SK-N-SH (cell line): ENCODE measurements around the gene SAE1. TPM values are rescaled to one million over a fixed set of nuclear protein-coding genes. Genes with fewer than 3 reads are reported as not detected.

Experiments
- CTCF ChIA-PET: fragments of 300-600, 350-600 bp; formaldehyde crosslinking; extraction: SDS; loops from one replicate; lab custom pipeline; 2021; lab: Yijun Ruan, JAX
- POLR2A ChIA-PET: fragments of 350-600 bp; sonication (Branson Sonifier 250); formaldehyde crosslinking; extraction: SDS; loops from one replicate; lab custom pipeline; 2020; ENCODE audit warnings: antibody characterized with exemption, inconsistent platforms; lab: Yijun Ruan, JAX
- DNase-seq: peaks from one replicate; pipeline ENCODE4 v3.0.0; 2012
- H2AFZ ChIP-seq: fragments of 200-600 bp; sonication (generic); 2 replicates; pipeline ENCODE4 v1.8.1; 2016; ENCODE audit warnings: antibody characterized with exemption, mild to moderate bottlenecking, low read depth
- H3F3A ChIP-seq: fragments of 200-600 bp; sonication (generic); replicated peaks from 2 replicates; pipeline ENCODE3; 2016; ENCODE audit warnings: antibody characterized with exemption, mild to moderate bottlenecking; ENCODE audit not compliant: insufficient read depth
- H3K27ac ChIP-seq, 2 experiments: fragments of 200-500 bp in 1 of 2; fragments of 200-600 bp in 1 of 2; sonication (Bioruptor generic) in 1 of 2; sonication (generic), shearing (Covaris generic) in 1 of 2; 2 replicates each; pipeline versions ENCODE4 v1.5.1 to v1.6.1; 2014 to 2016; ENCODE audit warnings: low read depth in 2 of 2, inconsistent platforms in 1 of 2, low read length in 1 of 2, mild to moderate bottlenecking in 1 of 2, mixed read lengths in 1 of 2
- H3K27me3 ChIP-seq: fragments of 200-600 bp; sonication (generic), shearing (Covaris generic); 2 replicates; pipeline ENCODE4 v1.6.1; 2016; ENCODE audit warnings: mixed run types; ENCODE audit not compliant: insufficient read depth
- H3K36me3 ChIP-seq, 2 experiments: fragments of 200-500 bp in 1 of 2; fragments of 200-600 bp in 1 of 2; sonication (Bioruptor generic) in 1 of 2; sonication (generic) in 1 of 2; replicated peaks in 1 of 2; 2 replicates each; pipeline versions ENCODE3 to v1.5.1; 2014 to 2016; ENCODE audit warnings: low read length in 1 of 2, mild to moderate bottlenecking in 1 of 2; ENCODE audit not compliant: insufficient read depth in 2 of 2, control insufficient read depth in 1 of 2
- H3K4me1 ChIP-seq, 2 experiments: fragments of 200-500 bp in 1 of 2; fragments of 200-600 bp in 1 of 2; sonication (Bioruptor generic) in 1 of 2; sonication (generic), shearing (Covaris generic) in 1 of 2; 2 replicates each; pipeline versions ENCODE4 v1.5.1 to v1.6.1; 2014 to 2016; ENCODE audit warnings: low read depth in 1 of 2, low read length in 1 of 2, mixed run types in 1 of 2; ENCODE audit not compliant: insufficient read depth in 2 of 2, control insufficient read depth in 1 of 2
- H3K4me2 ChIP-seq: fragments of 200-600 bp; sonication (generic), shearing (Covaris generic); 2 replicates; pipeline ENCODE4 v1.6.1; 2017; ENCODE audit warnings: mixed run types
- H3K4me3 ChIP-seq, 2 experiments: fragments of 200-500 bp in 1 of 2; fragments of 200-600 bp in 1 of 2; sonication (Bioruptor generic) in 1 of 2; sonication (generic), shearing (Covaris generic) in 1 of 2; 2 replicates each; pipeline versions ENCODE4 v1.5.1 to v1.8.1; 2014 to 2016; ENCODE audit warnings: low read depth in 2 of 2, inconsistent platforms in 1 of 2, low read length in 1 of 2, mild to moderate bottlenecking in 1 of 2, mixed read lengths in 1 of 2, moderate library complexity in 1 of 2
- H3K79me2 ChIP-seq: fragments of 200-600 bp; sonication (generic); 2 replicates; pipeline ENCODE4 v1.8.1; 2017; ENCODE audit warnings: mild to moderate bottlenecking; ENCODE audit not compliant: insufficient read depth
- H3K9ac ChIP-seq: fragments of 200-600 bp; sonication (generic); 2 replicates; pipeline ENCODE4 v1.6.1; 2017; ENCODE audit warnings: mixed run types
- H3K9me2 ChIP-seq: fragments of 200-600 bp; sonication (generic); 2 replicates; pipeline ENCODE4 v1.6.1; 2017; ENCODE audit warnings: mixed run types
- H3K9me3 ChIP-seq: fragments of 200-600 bp; sonication (generic); 2 replicates; pipeline ENCODE4 v1.6.1; 2017; ENCODE audit warnings: mixed run types, mild to moderate bottlenecking, moderate library complexity
- H4K20me1 ChIP-seq: fragments of 200-600 bp; sonication (generic); 2 replicates; pipeline ENCODE4 v1.6.1; 2017; ENCODE audit warnings: mild to moderate bottlenecking, mixed run types; ENCODE audit not compliant: insufficient read depth
- CHD2 ChIP-seq: fragments of 150-350 bp; IDR thresholded peaks from 2 replicates; pipeline ENCODE4 v1.6.1; 2018; ENCODE audit warnings: low read length; ENCODE audit not compliant: partially characterized antibody
- EP300 ChIP-seq, 2 experiments: IDR thresholded peaks; 2 replicates each; pipeline versions ENCODE4 v1.4.0 to v1.6.1; 2012; ENCODE audit warnings: borderline replicate concordance in 1 of 2, low read depth in 1 of 2, low read length in 1 of 2
- FOSL2 ChIP-seq: IDR thresholded peaks from 2 replicates; pipeline ENCODE4 v1.4.0; 2012; ENCODE audit warnings: low read depth, mild to moderate bottlenecking, moderate library complexity, borderline replicate concordance
- POLR2AphosphoS5 ChIP-seq: IDR thresholded peaks from 2 replicates; pipeline ENCODE4 v1.6.1; 2012; ENCODE audit warnings: low read depth, low read length
- RAD21 ChIP-seq: IDR thresholded peaks from 2 replicates; pipeline ENCODE4 v1.6.1; 2012; ENCODE audit warnings: mild to moderate bottlenecking, low read length
- RCOR1 ChIP-seq: fragments of 150-350 bp; IDR thresholded peaks from 2 replicates; pipeline ENCODE4 v1.6.1; 2017; ENCODE audit warnings: antibody characterized with exemption, low read length
- polyA plus RNA-seq, 3 experiments: library from polyadenylated mRNA; depleted of rRNA; stranded (reverse); fragments of >200 nt; gene quantifications; 2 replicates each; pipeline ENCODE4 v1.2.3, GENCODE V29; 2012
- TF ChIP-seq, protein P1 (sequence below): fragments of 200-600 bp; sonication (generic); IDR thresholded peaks from 2 replicates; pipeline ENCODE4 v1.6.1; 2017; ENCODE audit warnings: antibody characterized with exemption, mild to moderate bottlenecking, moderate library complexity
- TF ChIP-seq, protein P2 (sequence below): IDR thresholded peaks from 2 replicates; pipeline ENCODE4 v1.6.1; 2012; ENCODE audit warnings: mild to moderate bottlenecking, low read depth, low read length, moderate library complexity
- TF ChIP-seq, protein P3 (sequence below): IDR thresholded peaks from 2 replicates; pipeline ENCODE4 v1.4.0; 2012; ENCODE audit warnings: low read depth
- TF ChIP-seq, protein P4 (sequence below): fragments of 150-350 bp; IDR thresholded peaks from 2 replicates; pipeline ENCODE4 v1.6.1; 2017; ENCODE audit warnings: antibody characterized with exemption, low read length, low read depth, borderline replicate concordance
- TF ChIP-seq, protein P5 (sequence below): IDR thresholded peaks from 2 replicates; pipeline ENCODE4 v1.4.0; 2012; ENCODE audit warnings: low read depth, borderline replicate concordance

SAE1 gene
- polyA plus RNA-seq, 1 of the 3 experiments (the other 2 are of a cell fraction) = 123 TPM

DNA sequence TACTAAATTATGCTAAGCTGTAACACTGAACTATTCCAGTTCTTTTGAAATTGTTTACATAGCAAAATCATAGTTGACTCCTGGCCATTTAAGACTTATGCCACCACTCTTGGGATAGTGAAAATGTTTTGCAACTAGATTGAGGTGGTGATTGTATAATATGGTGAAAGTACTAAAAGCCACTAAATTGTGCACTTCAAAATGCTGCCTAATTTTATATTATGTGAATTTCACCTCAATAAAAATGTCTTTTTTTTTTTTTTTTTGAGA lies 5.0 kb upstream of the SAE1 start:
- TF ChIP-seq EP300 (IDR thresholded peaks at IDR 0.05; ENCODE audit: borderline replicate concordance in 1 of 2, low read depth in 1 of 2, low read length in 1 of 2) = no peak
- TF ChIP-seq RAD21 = no peak
- TF ChIP-seq, protein P1, sequence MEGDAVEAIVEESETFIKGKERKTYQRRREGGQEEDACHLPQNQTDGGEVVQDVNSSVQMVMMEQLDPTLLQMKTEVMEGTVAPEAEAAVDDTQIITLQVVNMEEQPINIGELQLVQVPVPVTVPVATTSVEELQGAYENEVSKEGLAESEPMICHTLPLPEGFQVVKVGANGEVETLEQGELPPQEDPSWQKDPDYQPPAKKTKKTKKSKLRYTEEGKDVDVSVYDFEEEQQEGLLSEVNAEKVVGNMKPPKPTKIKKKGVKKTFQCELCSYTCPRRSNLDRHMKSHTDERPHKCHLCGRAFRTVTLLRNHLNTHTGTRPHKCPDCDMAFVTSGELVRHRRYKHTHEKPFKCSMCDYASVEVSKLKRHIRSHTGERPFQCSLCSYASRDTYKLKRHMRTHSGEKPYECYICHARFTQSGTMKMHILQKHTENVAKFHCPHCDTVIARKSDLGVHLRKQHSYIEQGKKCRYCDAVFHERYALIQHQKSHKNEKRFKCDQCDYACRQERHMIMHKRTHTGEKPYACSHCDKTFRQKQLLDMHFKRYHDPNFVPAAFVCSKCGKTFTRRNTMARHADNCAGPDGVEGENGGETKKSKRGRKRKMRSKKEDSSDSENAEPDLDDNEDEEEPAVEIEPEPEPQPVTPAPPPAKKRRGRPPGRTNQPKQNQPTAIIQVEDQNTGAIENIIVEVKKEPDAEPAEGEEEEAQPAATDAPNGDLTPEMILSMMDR = no peak
- TF ChIP-seq, protein P2, sequence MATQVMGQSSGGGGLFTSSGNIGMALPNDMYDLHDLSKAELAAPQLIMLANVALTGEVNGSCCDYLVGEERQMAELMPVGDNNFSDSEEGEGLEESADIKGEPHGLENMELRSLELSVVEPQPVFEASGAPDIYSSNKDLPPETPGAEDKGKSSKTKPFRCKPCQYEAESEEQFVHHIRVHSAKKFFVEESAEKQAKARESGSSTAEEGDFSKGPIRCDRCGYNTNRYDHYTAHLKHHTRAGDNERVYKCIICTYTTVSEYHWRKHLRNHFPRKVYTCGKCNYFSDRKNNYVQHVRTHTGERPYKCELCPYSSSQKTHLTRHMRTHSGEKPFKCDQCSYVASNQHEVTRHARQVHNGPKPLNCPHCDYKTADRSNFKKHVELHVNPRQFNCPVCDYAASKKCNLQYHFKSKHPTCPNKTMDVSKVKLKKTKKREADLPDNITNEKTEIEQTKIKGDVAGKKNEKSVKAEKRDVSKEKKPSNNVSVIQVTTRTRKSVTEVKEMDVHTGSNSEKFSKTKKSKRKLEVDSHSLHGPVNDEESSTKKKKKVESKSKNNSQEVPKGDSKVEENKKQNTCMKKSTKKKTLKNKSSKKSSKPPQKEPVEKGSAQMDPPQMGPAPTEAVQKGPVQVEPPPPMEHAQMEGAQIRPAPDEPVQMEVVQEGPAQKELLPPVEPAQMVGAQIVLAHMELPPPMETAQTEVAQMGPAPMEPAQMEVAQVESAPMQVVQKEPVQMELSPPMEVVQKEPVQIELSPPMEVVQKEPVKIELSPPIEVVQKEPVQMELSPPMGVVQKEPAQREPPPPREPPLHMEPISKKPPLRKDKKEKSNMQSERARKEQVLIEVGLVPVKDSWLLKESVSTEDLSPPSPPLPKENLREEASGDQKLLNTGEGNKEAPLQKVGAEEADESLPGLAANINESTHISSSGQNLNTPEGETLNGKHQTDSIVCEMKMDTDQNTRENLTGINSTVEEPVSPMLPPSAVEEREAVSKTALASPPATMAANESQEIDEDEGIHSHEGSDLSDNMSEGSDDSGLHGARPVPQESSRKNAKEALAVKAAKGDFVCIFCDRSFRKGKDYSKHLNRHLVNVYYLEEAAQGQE = no peak
- no peak for TF ChIP-seq FOSL2
- TF ChIP-seq, protein P3, sequence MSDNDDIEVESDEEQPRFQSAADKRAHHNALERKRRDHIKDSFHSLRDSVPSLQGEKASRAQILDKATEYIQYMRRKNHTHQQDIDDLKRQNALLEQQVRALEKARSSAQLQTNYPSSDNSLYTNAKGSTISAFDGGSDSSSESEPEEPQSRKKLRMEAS = no peak
- TF ChIP-seq POLR2AphosphoS5 = no peak
- no peak for TF ChIP-seq RCOR1
- no peak for TF ChIP-seq CHD2
- TF ChIP-seq, protein P4, sequence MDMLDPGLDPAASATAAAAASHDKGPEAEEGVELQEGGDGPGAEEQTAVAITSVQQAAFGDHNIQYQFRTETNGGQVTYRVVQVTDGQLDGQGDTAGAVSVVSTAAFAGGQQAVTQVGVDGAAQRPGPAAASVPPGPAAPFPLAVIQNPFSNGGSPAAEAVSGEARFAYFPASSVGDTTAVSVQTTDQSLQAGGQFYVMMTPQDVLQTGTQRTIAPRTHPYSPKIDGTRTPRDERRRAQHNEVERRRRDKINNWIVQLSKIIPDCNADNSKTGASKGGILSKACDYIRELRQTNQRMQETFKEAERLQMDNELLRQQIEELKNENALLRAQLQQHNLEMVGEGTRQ = no peak
- TF ChIP-seq, protein P5, sequence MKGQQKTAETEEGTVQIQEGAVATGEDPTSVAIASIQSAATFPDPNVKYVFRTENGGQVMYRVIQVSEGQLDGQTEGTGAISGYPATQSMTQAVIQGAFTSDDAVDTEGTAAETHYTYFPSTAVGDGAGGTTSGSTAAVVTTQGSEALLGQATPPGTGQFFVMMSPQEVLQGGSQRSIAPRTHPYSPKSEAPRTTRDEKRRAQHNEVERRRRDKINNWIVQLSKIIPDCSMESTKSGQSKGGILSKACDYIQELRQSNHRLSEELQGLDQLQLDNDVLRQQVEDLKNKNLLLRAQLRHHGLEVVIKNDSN = no peak
- TF ChIP-seq, all 33 proteins: peak for 0
- no peak for DNase-seq
- Histone ChIP-seq H3K79me2 (no peaks in the 10 kb centered on the region), H3K9ac (no peak overlapping the region), H3K9me2 (no peaks in the 10 kb centered on the region), H3K9me3 (no peaks in the 10 kb centered on the region), H3K27me3 (no peaks in the 10 kb centered on the region), H3F3A (peaks cover 23% of the 10 kb centered on the region), H2AFZ (no peak overlapping the region), H3K4me1 (peaks cover 0 to 12% of the 10 kb centered on the region in 2 experiments; a peak in 2 of 4 replicates), H3K4me2 (no peak overlapping the region), H3K4me3 (no peak overlapping the region), H4K20me1 (no peaks in the 10 kb centered on the region), H3K36me3 (no peaks in the 10 kb centered on the region), H3K27ac (no peak overlapping the region)
- ChIA-PET POLR2A (no interaction called here), CTCF (interaction anchor here (0.6 to 3.9 kb wide), 26 partner anchors 9 to 122 kb away, joined by 3 to 36 read pairs (median 4); partner anchors contain the start of gene ZC3H4)
